Jurkat, Clone E6-1 (cell line): ENCODE data around the gene HSD17B1.

Source experiments
- DNase-seq: peaks from one replicate; pipeline ENCODE4 v3.0.0-alpha.2; 2011; ENCODE audit warnings: low read depth, low spot score
- H3K4me3 ChIP-seq: 2 replicates; pipeline ENCODE4 v1.5.1; 2011; ENCODE audit warnings: mild to moderate bottlenecking, low read length, control low read depth, moderate library complexity

The HSD17B1 gene

DNA sequence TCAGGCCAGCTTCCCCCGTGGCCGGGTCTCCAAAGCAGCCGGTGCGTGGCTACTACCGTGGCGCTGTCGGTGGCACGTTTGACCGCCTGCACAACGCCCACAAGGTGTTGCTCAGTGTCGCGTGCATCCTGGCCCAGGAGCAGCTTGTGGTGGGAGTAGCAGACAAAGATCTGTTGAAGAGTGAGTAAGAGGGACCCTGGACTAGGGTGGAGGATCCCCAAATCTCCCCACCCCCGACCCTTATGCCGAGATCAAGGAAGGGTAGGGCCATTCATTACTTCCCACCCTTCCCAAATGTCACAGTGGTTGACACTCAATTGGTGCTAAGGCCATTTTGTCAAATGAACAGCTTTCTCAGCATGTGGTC lies 10.4 kb downstream of the HSD17B1 start:
- DNase-seq, result no peak
- H3K4me3 ChIP-seq, result peak overlapping the region; percentile 98

DNA sequence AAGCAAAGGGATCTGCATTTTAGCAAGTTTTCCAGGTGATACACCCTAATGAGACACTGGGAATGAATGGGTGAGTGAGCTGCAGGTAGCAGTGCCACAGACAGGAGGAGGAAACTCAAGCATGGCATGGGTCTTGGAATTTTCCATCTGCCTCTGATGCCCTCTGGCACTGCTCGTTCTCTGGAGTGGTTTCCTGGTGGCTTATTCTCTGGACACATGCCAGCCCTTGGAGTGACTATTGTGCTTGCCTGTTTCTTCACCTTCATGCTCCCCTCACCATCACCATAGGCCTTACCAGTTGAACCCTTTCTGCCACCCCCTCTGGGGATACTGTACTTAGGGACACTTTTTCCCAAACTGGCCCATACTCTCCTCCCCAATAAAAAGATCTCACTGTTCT lies 10.8 kb downstream of the HSD17B1 start:
- peak overlapping the region; percentile 98 for H3K4me3 ChIP-seq
- DNase-seq, result no peak

DNA sequence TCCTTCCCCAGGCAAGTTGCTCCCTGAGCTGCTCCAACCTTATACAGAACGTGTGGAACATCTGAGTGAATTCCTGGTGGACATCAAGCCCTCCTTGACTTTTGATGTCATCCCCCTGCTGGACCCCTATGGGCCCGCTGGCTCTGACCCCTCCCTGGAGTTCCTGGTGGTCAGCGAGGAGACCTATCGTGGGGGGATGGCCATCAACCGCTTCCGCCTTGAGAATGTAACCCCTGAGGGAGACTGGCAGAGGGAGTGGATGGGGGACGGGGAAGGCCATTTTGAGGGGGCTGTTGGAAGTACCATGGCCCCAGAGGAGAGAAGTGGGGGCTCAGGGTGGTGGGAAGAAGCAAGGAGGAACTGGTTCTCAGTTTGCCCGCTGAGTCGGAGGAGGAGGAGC lies 11.2 kb downstream of the HSD17B1 start:
- no peak for DNase-seq
- H3K4me3 ChIP-seq, result no peak overlapping the region

DNA sequence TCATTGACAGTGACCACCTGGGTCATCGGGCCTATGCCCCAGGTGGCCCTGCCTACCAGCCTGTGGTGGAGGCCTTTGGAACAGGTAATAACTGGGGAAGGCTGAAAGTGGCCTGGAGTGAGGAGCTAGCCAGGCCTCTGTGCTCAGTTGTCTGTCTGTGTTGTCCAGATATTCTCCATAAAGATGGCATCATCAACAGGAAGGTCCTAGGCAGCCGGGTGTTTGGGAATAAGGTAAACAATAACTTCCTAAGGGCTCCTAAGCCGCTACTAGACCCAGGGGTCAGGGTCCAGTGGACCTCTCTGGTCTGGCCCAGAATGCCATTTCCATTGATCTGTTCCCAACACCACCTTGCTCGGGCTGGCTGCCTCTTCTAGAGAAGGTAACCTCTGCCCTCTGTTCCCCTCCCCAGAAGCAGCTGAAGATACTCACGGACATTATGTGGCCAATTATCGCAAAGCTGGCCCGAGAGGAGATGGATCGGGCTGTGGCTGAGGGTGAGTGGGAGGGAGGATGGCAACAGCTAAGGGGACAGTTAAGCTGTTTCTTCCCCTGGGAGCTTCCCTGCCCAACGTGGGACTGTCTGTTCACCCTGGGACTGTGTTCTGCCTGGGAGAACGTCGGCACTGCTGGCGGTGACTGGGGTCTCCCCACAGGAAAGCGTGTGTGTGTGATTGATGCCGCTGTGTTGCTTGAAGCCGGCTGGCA lies 12.2 kb downstream of the HSD17B1 start:
- no peak overlapping the region for H3K4me3 ChIP-seq
- DNase-seq, result no peak

DNA sequence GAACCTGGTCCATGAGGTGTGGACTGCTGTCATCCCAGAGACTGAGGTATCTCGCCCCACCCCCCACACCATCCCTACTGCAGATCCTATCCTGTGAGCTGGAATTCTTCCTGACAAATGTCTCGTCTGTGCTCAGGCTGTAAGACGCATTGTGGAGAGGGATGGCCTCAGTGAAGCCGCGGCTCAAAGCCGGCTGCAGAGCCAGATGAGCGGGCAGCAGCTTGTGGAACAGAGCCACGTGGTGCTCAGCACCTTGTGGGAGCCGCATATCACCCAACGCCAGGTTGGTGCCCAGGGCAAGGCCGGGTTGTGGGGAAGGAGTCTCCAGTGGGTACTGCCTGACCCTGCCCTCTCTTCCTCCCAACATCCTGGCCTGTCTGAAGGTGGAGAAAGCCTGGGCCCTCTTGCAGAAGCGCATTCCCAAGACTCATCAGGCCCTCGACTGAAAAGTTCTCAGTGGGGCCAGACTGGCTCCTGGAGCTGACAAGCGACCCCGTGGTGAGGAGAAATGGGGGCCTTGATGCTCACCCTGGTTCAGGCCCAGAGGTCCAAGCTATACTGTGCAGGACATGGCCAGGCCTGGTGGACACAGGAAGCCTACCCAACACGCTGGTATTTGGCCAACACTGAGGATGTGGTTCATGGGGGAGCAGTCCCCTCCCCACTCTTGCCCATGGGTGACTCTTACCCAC lies 12.9 kb downstream of the HSD17B1 start:
- H3K4me3 ChIP-seq, result no peak overlapping the region
- DNase-seq, result no peak

DNA sequence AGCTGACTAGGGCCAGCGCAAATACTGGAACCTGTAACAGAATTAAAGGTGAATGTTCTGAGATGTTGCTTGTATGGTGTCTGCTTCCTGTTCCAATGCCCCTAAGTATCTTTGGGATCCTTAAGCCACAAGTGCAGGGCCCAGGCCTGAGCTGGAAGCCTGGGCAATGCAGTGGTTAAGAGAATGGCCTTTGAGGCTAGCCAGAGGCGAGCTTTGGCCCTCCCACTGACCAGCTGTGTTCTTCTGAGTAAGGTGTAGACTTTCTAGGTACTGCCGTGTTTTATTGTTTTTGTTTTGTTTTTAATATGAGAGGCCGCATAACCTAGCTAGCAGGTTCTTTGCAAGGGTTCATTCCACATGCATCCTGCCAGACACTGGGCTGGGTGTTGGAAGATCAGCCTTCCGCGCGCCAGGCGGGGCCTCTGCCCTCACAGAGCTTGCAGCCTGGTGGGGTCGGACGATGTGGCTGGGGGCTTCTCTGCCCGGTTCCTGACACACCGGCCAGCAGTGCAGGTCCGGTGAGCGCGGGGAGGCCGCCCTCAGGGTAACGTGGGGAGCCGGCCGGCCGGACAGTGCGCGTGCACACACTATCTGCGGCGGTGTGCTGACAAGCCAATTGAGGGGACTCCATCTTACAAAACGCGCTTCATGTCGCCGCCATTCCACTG lies 13.6 kb downstream of the HSD17B1 start:
- no peak for DNase-seq
- peak overlapping the region; percentile 58 for H3K4me3 ChIP-seq

DNA sequence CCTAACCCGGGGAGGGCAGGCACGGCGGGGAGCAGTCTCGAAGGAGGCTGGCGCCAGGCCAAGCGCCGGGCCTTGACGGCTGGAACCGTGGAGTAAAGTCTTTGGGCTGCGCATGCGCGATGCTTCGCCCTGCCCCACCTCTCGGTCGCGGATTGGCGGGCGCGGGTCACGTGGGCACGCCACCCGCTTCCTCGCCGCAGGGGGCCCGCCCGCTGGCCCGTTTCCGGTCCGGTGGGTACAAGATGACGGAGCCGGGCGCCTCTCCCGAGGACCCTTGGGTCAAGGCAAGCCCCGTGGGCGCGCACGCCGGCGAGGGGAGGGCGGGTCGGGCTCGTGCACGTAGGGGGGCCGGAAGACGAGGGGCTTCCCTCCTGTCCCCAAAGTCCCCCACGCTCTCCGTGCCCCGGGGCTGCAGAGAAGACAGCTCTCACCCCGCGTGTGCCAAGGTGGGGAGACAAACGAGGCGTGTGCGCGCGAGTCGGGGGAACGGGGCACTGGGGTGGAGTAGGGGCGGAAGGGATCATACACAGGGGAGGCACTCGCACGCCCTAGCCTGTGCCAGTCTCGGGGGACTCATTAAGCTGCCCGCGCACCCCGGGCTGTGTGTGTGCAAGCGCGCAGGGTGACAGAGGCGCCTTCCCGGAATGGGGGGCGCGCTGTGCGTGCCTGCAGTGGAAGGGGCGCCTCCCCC lies 14.3 kb downstream of the HSD17B1 start, which contains the start of gene MLX:
Gene MLX, plus strand, starts transcription at position 218 of the 691 bp plus-strand sequence. Its CDS starts 25 bp downstream, at position 243.
- H3K4me3 ChIP-seq, result peak within 1 kb of the TSS; percentile 58
- peak; percentile 83 for DNase-seq

DNA sequence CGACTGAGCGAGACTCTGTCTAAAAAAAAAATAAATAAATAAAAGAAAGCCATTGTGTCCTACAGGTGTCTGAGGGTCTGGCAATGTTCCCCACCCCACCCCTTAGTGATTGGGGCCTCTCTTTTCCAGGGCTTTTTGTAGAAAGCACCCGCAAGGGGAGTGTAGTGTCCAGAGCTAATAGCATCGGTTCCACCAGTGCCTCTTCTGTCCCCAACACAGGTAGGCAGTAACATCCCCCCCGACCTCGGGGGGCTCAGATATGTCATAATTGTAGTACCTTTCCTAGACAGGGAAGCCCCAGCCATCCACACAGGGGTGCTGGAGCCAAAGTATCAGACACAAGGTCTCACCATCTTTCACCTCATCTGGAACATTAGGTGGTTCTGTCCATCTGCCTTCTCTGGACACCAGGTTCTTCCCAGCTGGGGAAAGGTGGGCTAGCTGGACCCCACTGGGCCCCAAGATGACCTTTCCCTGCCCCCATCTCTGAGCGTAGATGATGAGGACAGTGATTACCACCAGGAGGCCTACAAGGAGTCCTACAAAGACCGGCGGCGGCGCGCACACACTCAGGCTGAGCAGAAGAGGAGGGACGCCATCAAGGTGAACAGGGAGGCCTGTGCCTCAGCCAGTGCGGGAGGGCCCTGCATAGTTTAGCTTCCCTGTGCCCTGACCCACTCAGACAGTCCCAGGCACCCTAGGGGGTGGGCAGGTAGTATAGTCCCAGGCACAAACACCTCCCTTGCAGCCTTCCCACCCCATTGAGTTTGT lies 15.8 kb downstream of the HSD17B1 start:
- no peak for DNase-seq
- no peak overlapping the region for H3K4me3 ChIP-seq

DNA sequence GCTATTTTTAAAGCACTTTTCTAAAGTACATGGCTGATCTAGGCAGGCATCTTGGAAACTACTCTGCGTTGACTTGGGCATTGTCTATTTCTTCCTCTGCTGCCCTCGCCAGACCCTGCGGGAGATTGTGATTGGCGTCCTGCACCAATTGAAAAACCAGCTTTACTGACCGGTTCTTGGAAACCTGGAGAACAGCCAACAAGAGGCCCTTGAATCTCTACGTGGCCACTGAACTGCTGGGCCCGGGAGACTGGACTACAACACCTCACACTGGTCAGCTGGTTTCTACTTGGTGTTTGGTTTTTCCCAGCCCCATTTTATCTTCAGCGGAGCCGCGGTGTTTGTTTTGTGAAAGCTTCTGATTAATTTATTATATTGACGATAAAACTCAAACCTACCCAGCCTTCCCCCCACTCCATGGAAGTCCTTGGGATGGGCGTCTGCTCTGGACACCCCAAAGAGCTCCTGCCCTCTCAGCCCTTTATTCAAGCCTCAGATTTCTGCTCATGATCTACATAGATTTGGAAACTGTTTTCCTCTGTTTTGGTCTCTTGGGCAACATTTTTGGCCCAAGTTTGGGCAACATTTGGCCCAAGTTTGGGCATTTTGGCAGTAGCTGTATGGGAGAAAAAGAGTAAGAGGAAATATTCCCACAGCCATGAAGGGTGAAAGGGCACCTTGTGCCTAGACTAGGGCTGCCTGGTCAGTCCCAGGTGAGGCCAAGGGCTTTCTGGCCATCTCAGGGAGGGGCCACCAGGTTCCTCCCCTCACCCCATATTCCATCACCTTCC lies 18.9 kb downstream of the HSD17B1 start:
- DNase-seq, result no peak
- no peak overlapping the region for H3K4me3 ChIP-seq

DNA sequence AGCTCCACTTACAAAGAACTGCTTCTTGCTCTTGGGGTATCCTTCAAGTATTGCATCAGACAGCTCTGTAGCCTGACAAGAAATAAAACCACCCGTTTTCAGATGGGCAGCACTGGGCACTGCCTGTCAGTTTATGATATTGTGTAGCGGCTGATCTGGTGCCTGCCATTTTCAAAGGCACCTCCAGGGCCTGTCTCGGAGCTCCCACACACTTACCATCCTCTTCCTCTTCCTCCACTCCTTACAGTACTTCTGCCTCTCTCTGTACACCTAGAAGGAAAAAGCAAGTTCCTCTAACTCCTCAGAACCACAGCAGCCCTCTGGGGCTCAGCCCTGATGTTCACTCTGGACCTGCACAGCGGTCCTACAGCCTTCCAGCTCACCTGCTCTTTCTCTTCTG lies 20.4 kb downstream of the HSD17B1 start:
- no peak overlapping the region for H3K4me3 ChIP-seq
- DNase-seq, result no peak

DNA sequence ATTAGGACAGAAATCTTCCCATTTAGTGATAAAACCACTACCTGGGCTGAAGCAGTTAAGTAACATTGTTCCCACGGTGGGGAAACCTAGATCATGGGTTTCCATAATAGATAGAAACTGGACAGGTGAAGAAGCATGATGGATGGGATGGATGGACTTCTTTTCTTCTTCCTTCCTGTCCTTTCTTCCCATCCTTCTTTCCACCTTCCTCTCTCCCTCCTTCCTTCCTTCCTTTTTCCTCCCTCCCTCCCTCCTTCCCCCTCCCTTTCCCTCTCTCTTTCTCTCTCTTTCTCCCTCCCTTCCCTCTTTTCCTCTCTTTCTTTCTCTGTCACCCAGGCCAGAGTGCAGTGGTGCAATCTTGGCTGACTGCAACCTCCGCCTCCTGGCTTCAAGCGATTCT lies 21.7 kb downstream of the HSD17B1 start:
- H3K4me3 ChIP-seq, result no peak overlapping the region
- DNase-seq, result no peak

DNA sequence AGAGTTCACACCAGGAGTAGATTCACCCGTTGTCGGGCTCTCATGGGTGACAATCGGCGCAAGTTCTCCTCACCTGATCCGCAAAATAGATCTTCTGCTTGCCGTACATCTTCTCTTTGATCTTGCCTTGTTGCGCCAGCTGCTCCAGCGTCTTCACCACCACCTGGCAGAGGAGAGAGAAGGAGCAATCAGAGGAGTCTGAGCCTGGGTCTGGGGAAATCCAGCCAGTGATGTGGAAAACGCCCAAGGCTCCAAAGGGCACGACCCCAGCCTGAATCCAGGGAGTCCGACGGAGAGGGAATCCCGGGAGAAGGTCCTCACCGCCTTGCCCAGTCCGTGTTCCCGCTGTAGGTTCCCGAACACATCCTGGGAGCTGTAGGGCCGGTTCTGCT lies 24.4 kb downstream of the HSD17B1 start:
- H3K4me3 ChIP-seq, result peak overlapping the region; percentile 68
- peak; percentile 34 for DNase-seq

DNA sequence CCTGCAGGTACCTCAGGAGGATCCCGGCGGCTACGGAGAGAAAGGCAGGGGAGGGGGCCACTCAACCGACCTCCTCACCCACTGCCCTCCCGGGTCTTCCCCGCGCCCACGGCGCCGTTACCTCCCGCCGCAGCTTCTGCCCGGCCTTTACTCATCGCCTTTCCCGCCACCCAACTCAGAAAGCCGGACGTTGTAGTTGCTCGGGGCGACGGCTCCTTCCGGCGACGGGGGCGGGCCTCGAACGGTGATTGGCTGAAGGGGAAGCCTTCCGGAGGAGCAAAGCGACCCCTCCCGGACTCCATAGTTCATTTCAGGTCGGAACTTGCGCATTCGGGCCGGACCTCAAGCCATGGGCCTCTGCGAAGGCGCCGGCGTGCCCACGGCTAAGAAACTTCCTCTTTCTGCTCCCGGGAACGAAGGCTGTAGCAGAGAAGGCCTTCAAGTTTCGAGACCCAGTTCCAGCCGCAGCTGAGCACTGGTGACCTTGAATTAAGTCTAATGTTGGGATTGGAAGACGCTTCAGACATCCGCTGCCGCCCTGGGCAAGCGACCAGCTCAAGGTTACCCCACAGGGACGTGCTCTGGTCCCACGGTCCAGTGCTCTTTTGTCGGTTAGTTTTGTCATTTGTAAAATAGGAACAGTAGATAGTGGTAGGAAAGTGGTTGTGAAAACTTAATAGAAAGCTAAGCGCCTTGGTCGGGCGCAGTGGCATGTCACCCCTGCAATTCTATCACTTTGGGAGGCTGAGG lies 25.0 kb downstream of the HSD17B1 start, which contains the start of gene PSMC3IP:
Gene PSMC3IP, minus strand, starts transcription at position 198 of the 750 bp plus-strand sequence. Its CDS starts 43 bp downstream, at position 155.
- peak within 1 kb of the TSS; percentile 68 for H3K4me3 ChIP-seq
- DNase-seq, result peak; percentile 86

DNA sequence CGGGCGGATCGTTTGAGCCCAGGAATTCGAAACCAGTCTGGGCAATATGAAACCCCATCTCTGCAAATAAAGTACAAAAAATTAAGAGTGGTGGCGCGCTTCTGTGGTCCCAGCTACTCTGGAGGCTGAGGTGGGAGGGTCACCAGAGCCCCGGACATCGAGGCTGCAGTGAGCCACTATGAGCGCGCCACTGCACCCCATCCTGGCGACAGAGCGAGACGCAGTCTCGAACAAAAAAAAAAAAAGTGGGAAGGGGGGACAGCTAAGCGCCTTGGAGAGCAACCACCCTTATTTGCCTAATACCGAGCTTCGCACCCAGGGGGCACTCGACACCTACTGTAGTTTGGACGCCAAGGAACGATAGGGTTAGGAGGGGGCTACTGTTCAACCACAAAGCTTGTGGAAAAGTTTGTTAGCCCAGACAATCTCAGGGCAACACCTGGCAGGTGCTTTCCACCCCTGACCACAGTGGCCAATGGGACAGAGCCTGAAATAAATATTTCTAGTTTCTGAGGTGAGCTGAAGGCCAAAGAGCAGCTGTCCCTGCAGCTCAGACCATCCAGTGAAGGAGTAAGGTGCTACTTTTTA lies 25.7 kb downstream of the HSD17B1 start:
- peak; percentile 68 for DNase-seq
- H3K4me3 ChIP-seq, result peak overlapping the region; percentile 68

DNA sequence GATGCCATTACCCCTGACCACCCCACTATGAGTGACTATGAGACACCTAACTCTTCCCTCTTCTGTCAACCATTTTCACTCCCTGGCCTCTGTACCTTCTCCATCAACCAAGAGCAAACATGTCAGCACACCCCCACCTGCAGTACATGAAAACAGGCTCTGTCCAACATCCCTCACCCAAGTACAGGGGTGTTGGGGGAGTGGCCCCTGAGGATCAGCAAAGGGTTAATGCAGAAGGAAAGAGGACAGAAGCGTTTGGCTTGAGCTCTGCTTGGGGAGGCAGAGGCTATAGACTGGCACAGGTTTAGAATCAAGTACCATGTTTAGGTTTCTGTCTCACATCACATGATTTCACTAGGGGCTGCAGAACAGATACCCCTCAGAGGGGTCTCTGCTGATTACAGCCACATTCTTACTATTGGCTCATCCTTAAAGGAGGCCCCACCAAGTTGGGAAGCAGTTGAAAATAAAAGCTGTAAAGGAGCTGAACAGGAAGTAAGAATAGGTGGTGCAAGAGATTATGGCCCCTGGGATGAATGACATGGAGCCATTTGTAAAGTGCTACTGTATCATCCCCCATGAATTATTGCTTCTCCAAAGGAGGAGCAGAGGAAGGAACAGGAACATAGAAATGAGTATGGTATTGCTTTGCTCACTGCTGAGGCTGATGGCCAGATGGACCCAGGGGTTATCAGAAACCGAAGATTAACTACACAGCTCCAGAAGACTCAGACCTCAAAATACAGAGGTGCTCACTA lies 27.2 kb downstream of the HSD17B1 start:
- no peak for DNase-seq
- H3K4me3 ChIP-seq, result no peak overlapping the region

DNA sequence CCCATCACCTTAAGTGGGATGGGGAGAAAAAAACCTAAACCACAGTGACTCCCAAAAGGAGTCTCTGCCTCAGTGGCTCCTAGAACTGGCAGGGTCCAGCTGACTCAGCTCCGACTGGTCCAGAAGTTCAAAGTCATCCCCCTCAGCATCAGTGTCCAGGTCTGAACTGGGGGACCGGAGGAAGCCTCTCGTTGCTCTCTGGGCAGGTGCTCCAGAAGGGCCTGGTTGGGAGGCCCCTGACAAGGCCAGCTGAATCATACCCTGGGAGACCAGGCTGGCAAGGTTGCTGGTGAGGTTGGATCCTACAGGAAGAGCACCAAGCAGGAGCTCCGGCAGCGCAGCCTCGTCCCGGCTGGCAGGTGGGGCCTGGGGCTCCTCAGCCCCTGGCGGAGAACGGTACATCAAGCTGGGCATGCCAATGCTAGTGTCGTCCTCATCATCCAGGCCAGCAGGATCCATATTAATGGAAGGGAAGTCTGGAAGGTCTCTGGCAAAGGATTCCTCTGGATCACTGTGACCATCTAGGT lies 29.1 kb downstream of the HSD17B1 start:
- no peak overlapping the region for H3K4me3 ChIP-seq

More for the DNA sequence above, 29.1 kb downstream of the HSD17B1 start:
- DNase-seq, result no peak
